ENCODE data around the gene ESRRA. TPM values are rescaled to one million over a fixed set of nuclear protein-coding genes. Genes with fewer than 3 reads are reported as not detected.

Gene ESRRA
- total and polyA plus RNA-seq, 10 of the 15 experiments (the other 5 are each of a cell fraction or from before 2014, with no cell fraction given) = 0.32 to 48.9 (median 12.6) TPM

- Histone ChIP-seq H3K9ac (ENCODE audit: control insufficient read depth, insufficient read depth, low read length) (no peak overlapping the region), H3K36me3 (ENCODE audit: control insufficient read depth in 2 of 2, insufficient read depth in 2 of 2, low read length in 1 of 2) (peaks cover 0 to 6% of the 10 kb centered on the region in 2 experiments; a peak in 2 of 4 replicates), H3K79me2 (ENCODE audit: control insufficient read depth, insufficient read depth, low read length) (no peaks in the 10 kb centered on the region; the same call in 1 of the 2 replicates), H3K4me1 (ENCODE audit: control insufficient read depth, insufficient read depth, low read length) (peaks cover 7% of the 10 kb centered on the region; the same call in 1 of the 2 replicates), H3K27ac (ENCODE audit: control insufficient read depth, insufficient read depth) (no peak overlapping the region), H3K27me3 (replicated peaks in 1 of 2; ENCODE audit: control insufficient read depth in 2 of 2, insufficient read depth in 2 of 2, low read length in 1 of 2) (no peaks in the 10 kb centered on the region), H3K4me2 (ENCODE audit: control insufficient read depth, insufficient read depth) (no peak overlapping the region), H3K4me3 (no peak overlapping the region), H2AFZ (ENCODE audit: control insufficient read depth, low read depth, low read length) (no peak overlapping the region), H4K20me1 (ENCODE audit: control insufficient read depth, insufficient read depth) (no peaks in the 10 kb centered on the region), H3K9me3 (replicated peaks; ENCODE audit: control insufficient read depth, insufficient read depth, low read length) (no peaks in the 10 kb centered on the region)
- ChIA-PET CTCF (interaction anchor here (0.6 to 7.3 kb wide), 14 partner anchors 11 to 1577 kb away, joined by 3 to 143 read pairs (median 7); partner anchors contain the start of genes CATSPERZ, CCDC88B, ESRRA and FERMT3), SMC1A (ENCODE audit: uncharacterized antibody, unreplicated experiment) (interaction anchor here (0.9 to 2.2 kb wide), 6 partner anchors 11 to 85 kb away, joined by 3 to 37 read pairs (median 7); partner anchors contain the start of genes PRDX5 and TRMT112), POLR2A (interaction anchor here (1.2 to 2.6 kb wide), 6 partner anchors 9 to 49 kb away, joined by 3 to 23 read pairs (median 6); partner anchors contain the start of genes ESRRA, PRDX5 and TRMT112), RAD21 (ENCODE audit: unreplicated experiment) (interaction anchor here (0.5 to 9.7 kb wide), 6 partner anchors 13 to 1359 kb away, joined by 3 to 176 read pairs (median 21); partner anchors contain the start of genes CCDC88B, PRDX5 and TRMT112)
- WGBS (ENCODE audit: insufficient coverage, insufficient replicate concordance, low lambda C conversion rate, missing lambda C conversion rate) = 87% methylated on average over 15 of the region's 20 CpGs
- FAIRE-seq (no peak), DNase-seq (ENCODE audit: low read depth, low spot score) (no peak), ATAC-seq (no peak)
- in situ Hi-C loops (cut with MboI) = no loop called here
- TF ChIP-seq MYB (IDR thresholded peaks at IDR 0.05; ENCODE audit: borderline replicate concordance, low read depth, low read length) (no peak), POLR2A (IDR thresholded peaks at IDR 0.05; ENCODE audit: low read depth, low read length) (peak; percentile 43; the same call in 1 of the 2 replicates), NFYA (IDR thresholded peaks at IDR 0.05; ENCODE audit: borderline replicate concordance, low read depth, low read length) (no peak), ETV6 (conservative IDR thresholded peaks at IDR 0.05 in 1 of 2, IDR thresholded peaks at IDR 0.05 in 1 of 2; ENCODE audit: borderline replicate concordance in 1 of 2, low read depth in 1 of 2) (no peak)
- intact Hi-C loops (cut with micrococcal nuclease; ENCODE audit: unreplicated experiment) = no loop called here
- BruUV-seq (replicated peaks) = no TSS peak
Observed at GRCh38 chr11:64353715-64354506, 48.6 kb downstream of the ESRRA start.
